Measurements from ENCODE around the gene STRBP. TPM values are rescaled to one million over a fixed set of nuclear protein-coding genes. Genes with fewer than 3 reads are reported as not detected.

The STRBP gene
- total RNA-seq, 1 experiment from 2014 or later = 36.7 TPM

DNA sequence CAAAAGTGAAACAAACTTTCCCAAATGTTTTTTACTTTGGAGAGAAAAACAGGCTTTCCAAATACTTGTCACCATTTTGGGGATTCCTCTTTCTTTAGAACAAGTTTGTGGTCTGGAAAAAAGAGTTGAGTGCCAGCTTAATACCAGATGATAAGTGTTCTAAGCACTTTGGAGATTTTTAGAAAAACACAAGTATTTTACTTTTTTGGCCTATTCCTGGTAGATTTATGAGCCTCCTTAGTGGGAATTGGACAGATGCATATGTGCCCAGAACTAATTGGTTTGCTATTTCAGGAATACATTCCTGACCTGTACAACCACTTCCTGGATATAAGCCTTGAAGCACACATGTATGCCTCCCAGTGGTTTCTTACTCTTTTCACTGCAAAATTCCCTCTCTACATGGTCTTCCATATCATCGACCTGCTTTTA lies 194.4 kb downstream of the STRBP start:
- DNase-seq (ENCODE audit: low read depth, low spot score) = no peak
- in situ Hi-C loops (cut with HindIII; ENCODE audit: low pct_unique_long_range_greater_than_20kb, low sequenced_read_pairs) = no loop called here

DNA sequence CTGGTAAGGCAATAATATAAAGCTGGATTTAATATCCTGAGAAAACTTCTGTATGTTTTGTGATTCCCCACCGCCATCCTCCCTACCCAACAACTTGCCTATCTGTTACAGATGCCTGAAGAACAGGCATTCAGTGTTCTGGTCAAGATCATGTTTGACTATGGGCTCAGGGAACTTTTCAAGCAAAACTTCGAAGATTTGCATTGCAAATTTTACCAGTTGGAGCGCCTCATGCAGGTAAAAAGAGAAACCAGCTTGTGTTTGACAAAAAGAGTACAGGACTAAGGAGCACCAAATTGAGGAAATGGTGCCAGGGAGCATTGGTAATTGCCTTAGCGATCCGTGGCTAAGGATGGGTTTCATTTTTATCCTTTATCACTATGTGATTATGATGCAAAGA lies 194.9 kb downstream of the STRBP start:
- DNase-seq (ENCODE audit: low read depth, low spot score) = no peak
- in situ Hi-C loops (cut with HindIII; ENCODE audit: low pct_unique_long_range_greater_than_20kb, low sequenced_read_pairs) = no loop called here

DNA sequence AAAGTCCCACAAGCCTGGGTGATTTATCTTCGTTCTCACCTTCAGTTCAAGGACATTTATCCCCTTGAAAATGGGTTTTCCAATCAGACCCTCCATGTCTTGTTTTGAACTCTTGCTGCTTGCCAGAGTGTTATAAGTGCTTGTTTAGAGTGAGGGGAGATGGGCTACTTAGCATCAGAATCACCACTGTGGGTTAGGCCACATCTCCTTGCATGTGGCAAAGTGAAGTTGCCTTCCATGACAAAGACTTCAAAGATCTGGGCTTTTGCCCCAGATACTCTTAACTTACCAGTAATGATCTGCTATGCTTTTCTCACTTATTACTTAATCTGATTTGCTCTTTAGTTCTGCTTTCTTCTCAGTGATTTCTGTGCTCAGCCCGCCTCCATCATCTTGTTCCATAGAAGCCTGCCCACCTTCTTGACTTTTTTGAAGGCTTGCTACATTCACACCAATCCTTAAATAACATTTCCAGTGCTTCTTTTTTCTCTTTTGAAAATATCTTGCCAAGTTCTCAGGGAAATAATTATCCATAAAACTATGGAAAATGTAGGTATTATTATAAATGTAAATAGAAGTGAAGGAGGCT lies 195.9 kb downstream of the STRBP start:
- DNase-seq (ENCODE audit: low read depth, low spot score) = no peak
- in situ Hi-C loops (cut with HindIII; ENCODE audit: low pct_unique_long_range_greater_than_20kb, low sequenced_read_pairs) = no loop called here

Other genes starting within 250 kb of the STRBP start
- gene GPR21, start 234.9 kb downstream of the STRBP start, total RNA-seq (2014; rRNA removed; shearing (Covaris generic)) = 0.24 and 0.32 TPM in 2 replicates
- gene CRB2, start 87.6 kb upstream of the STRBP start, total RNA-seq (2014; rRNA removed; shearing (Covaris generic)) = not detected in 2 replicates

Measured in SK-MEL-5 (cell line).